Measurements from ENCODE around the gene HPGD. TPM values are rescaled to one million over a fixed set of nuclear protein-coding genes. Genes with fewer than 3 reads are reported as not detected.

Gene HPGD
- total RNA-seq, 1 donor from 2014 or later = 134 TPM

DNA sequence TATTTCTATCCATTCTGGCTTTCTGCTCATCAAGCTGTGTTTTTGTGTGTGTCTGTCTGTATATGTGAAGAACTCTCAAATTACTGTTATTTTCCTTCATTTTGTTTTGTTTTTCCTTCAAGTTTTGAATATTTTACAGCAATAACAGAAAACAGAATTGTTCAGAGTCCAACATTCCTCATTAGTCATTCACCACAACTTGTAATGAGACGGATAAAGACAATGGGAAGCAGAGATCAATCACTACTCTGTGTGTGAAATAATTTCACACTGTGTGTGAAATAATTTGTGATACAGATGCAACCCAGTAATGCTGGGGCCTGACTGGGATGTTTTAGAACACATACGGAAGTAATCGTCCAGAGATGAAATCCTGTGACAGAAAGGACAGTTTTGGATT is 55.2 kb downstream of the HPGD start:
- H3K27ac ChIP-seq = no peak overlapping the region
- no peak for DNase-seq (ENCODE audit: extremely low spot score in 2 of 2)
- no peaks in the 10 kb centered on the region for H3K36me3 ChIP-seq
- intact Hi-C loops (cut with DNase I) = no loop called here
- TF ChIP-seq POLR2AphosphoS5 (IDR thresholded peaks at IDR 0.05; ENCODE audit: insufficient read depth in 1 of 2, low read depth in 1 of 2) (no peak), POLR2A (IDR thresholded peaks at IDR 0.05) (no peak), CTCF (IDR thresholded peaks at IDR 0.05) (no peak)
- H3K9me3 ChIP-seq = no peaks in the 10 kb centered on the region
- H3K4me1 ChIP-seq = no peaks in the 10 kb centered on the region
- no peak overlapping the region for H3K4me3 ChIP-seq
- no peaks in the 10 kb centered on the region for H3K27me3 ChIP-seq

GRCh38 chr4:174464949-174465348 is 57.3 kb downstream of the HPGD start:
- TF ChIP-seq POLR2A (IDR thresholded peaks at IDR 0.05) (no peak), POLR2AphosphoS5 (IDR thresholded peaks at IDR 0.05; ENCODE audit: insufficient read depth in 1 of 2, low read depth in 1 of 2) (no peak), CTCF (IDR thresholded peaks at IDR 0.05) (no peak)
- H3K27me3 ChIP-seq = no peaks in the 10 kb centered on the region
- no peak for DNase-seq (ENCODE audit: extremely low spot score in 2 of 2)
- no peak overlapping the region for H3K27ac ChIP-seq
- no peaks in the 10 kb centered on the region for H3K36me3 ChIP-seq
- peaks cover 9% of the 10 kb centered on the region for H3K4me1 ChIP-seq
- no peaks in the 10 kb centered on the region for H3K9me3 ChIP-seq
- intact Hi-C loops (cut with DNase I) = no loop called here
- H3K4me3 ChIP-seq = no peak overlapping the region

- Histone ChIP-seq H3K4me1 (peaks cover 22% of the 10 kb centered on the region), H3K36me3 (no peaks in the 10 kb centered on the region), H3K9me3 (no peaks in the 10 kb centered on the region), H3K27me3 (no peaks in the 10 kb centered on the region), H3K27ac (no peak overlapping the region), H3K4me3 (no peak overlapping the region)
- no peak for DNase-seq (ENCODE audit: extremely low spot score in 2 of 2)
- intact Hi-C loops (cut with DNase I) = no loop called here
- TF ChIP-seq POLR2A (IDR thresholded peaks at IDR 0.05) (no peak), POLR2AphosphoS5 (IDR thresholded peaks at IDR 0.05; ENCODE audit: insufficient read depth in 1 of 2, low read depth in 1 of 2) (no peak), CTCF (IDR thresholded peaks at IDR 0.05) (no peak)
These were observed 60.7 kb downstream of the HPGD start for GRCh38 chr4:174461466-174462106.

GRCh38 chr4:174460684-174461083 is 61.6 kb downstream of the HPGD start:
- Histone ChIP-seq H3K4me1 (peaks cover 31% of the 10 kb centered on the region), H3K36me3 (no peaks in the 10 kb centered on the region), H3K27ac (no peak overlapping the region), H3K4me3 (no peak overlapping the region), H3K27me3 (no peaks in the 10 kb centered on the region), H3K9me3 (no peaks in the 10 kb centered on the region)
- intact Hi-C loops (cut with DNase I) = no loop called here
- no peak for TF ChIP-seq POLR2AphosphoS5 (IDR thresholded peaks at IDR 0.05; ENCODE audit: insufficient read depth in 1 of 2, low read depth in 1 of 2)
- TF ChIP-seq POLR2A (IDR thresholded peaks at IDR 0.05) = no peak
- no peak for TF ChIP-seq CTCF (IDR thresholded peaks at IDR 0.05)
- no peak for DNase-seq (ENCODE audit: extremely low spot score in 2 of 2)

GRCh38 chr4:174457468-174457867 is 64.8 kb downstream of the HPGD start:
- no peak for TF ChIP-seq CTCF (IDR thresholded peaks at IDR 0.05)
- TF ChIP-seq POLR2A (IDR thresholded peaks at IDR 0.05) = no peak
- peak in 1 of 2 donors; percentile 67 for TF ChIP-seq POLR2AphosphoS5 (IDR thresholded peaks at IDR 0.05; ENCODE audit: insufficient read depth in 1 of 2, low read depth in 1 of 2)
- no peak for DNase-seq (ENCODE audit: extremely low spot score in 2 of 2)
- Histone ChIP-seq H3K9me3 (no peaks in the 10 kb centered on the region), H3K4me1 (peaks cover 32% of the 10 kb centered on the region), H3K36me3 (no peaks in the 10 kb centered on the region), H3K27ac (peak overlapping the region; percentile 2), H3K4me3 (no peak overlapping the region), H3K27me3 (no peaks in the 10 kb centered on the region)
- intact Hi-C loops (cut with DNase I) = no loop called here
